ENCODE data around the gene ADAM15. TPM values are rescaled to one million over a fixed set of nuclear protein-coding genes. Genes with fewer than 3 reads are reported as not detected.

Gene ADAM15
- total RNA-seq, 1 experiment from 2014 or later, result 38.4 TPM

- Mint-ChIP-seq H3K36me3 (no peaks in the 10 kb centered on the region), H3K4me1 (no peaks in the 10 kb centered on the region), H3K27me3 (ENCODE audit: low read depth) (peaks cover 12% of the 10 kb centered on the region), H3K4me3 (no peak overlapping the region), H3K9me3 (no peaks in the 10 kb centered on the region), H3K27ac (no peak overlapping the region)
- TF ChIP-seq ZNF671 (CRISPR knock-in tag; IDR thresholded peaks at IDR 0.05), result no peak
- no peak for TF ChIP-seq FOXJ3 (CRISPR knock-in tag; IDR thresholded peaks at IDR 0.05; ENCODE audit: borderline replicate concordance)
- TF ChIP-seq JAZF1 (CRISPR knock-in tag; IDR thresholded peaks at IDR 0.05), result no peak
- no peak for TF ChIP-seq MYBL2 (CRISPR knock-in tag; IDR thresholded peaks at IDR 0.05)
- no peak for TF ChIP-seq TP53 (CRISPR knock-in tag; IDR thresholded peaks at IDR 0.05)
- 0 out of 2 replicates have a peak, but pooled peaks have one; percentile 0 for TF ChIP-seq ZNF121 (CRISPR knock-in tag; IDR thresholded peaks at IDR 0.05)
- no peak for TF ChIP-seq CTCF (IDR thresholded peaks at IDR 0.05)
- POLR2A ChIA-PET, result no interaction called here
- ATAC-seq (no peak), DNase-seq (ENCODE audit: low spot score) (no peak)
- CTCF ChIA-PET, result interaction anchor here (0.9 to 3.7 kb wide), 4 partner anchors 8 to 48 kb away, joined by 3 to 20 read pairs (median 4); partner anchors contain the start of gene ADAM15
These were observed 14.1 kb upstream of the ADAM15 start for GRCh38 chr1:155037043-155037442.

GRCh38 chr1:155037851-155038441 lies 13.2 kb upstream of the ADAM15 start:
- no peak overlapping the region for H3K4me3 Mint-ChIP-seq
- TF ChIP-seq HMGA2 (CRISPR knock-in tag; IDR thresholded peaks at IDR 0.05) (no peak), TEAD1 (CRISPR knock-in tag; IDR thresholded peaks at IDR 0.05) (no peak), ZBTB21 (CRISPR knock-in tag; IDR thresholded peaks at IDR 0.05; ENCODE audit: borderline replicate concordance) (no peak), ZNF219 (CRISPR knock-in tag; IDR thresholded peaks at IDR 0.05; ENCODE audit: borderline replicate concordance) (no peak), TP53 (CRISPR knock-in tag; IDR thresholded peaks at IDR 0.05) (no peak), MXD4 (CRISPR knock-in tag; IDR thresholded peaks at IDR 0.05; ENCODE audit: borderline replicate concordance) (no peak), E2F5 (CRISPR knock-in tag; IDR thresholded peaks at IDR 0.05) (no peak), PRRX2 (CRISPR knock-in tag; IDR thresholded peaks at IDR 0.05) (no peak), ETV6 (CRISPR knock-in tag; IDR thresholded peaks at IDR 0.05) (no peak), JUN (CRISPR knock-in tag; IDR thresholded peaks at IDR 0.05) (no peak), STAT6 (CRISPR knock-in tag; conservative IDR thresholded peaks at IDR 0.05; ENCODE audit: low read depth) (no peak), CTCF (IDR thresholded peaks at IDR 0.05) (no peak), FOXP1 (CRISPR knock-in tag; IDR thresholded peaks at IDR 0.05; ENCODE audit: borderline replicate concordance) (no peak), FOXP4 (CRISPR knock-in tag; IDR thresholded peaks at IDR 0.05) (no peak), ATF1 (CRISPR knock-in tag; IDR thresholded peaks at IDR 0.05) (no peak), ATF3 (CRISPR knock-in tag; conservative IDR thresholded peaks at IDR 0.05) (no peak)
- H3K27ac Mint-ChIP-seq, result no peak overlapping the region
- no peaks in the 10 kb centered on the region for H3K9me3 Mint-ChIP-seq
- POLR2A ChIA-PET, result no interaction called here
- peaks cover 12% of the 10 kb centered on the region for H3K27me3 Mint-ChIP-seq (ENCODE audit: low read depth)
- H3K36me3 Mint-ChIP-seq, result no peaks in the 10 kb centered on the region
- no peaks in the 10 kb centered on the region for H3K4me1 Mint-ChIP-seq
- DNase-seq (ENCODE audit: low spot score), result no peak
- CTCF ChIA-PET, result interaction anchor here (0.9 to 5.5 kb wide), 3 partner anchors 13 to 47 kb away, joined by 3 to 27 read pairs (median 20); partner anchors contain the start of gene ADAM15
- ATAC-seq, result no peak

Data from WTC11 (cell line).